HCT116 (cell line): ENCODE data around the gene CLCA2. TPM values are rescaled to one million over a fixed set of nuclear protein-coding genes. Genes with fewer than 3 reads are reported as not detected.

Experiments used
- ATAC-seq: fragments of 200-7000 bp; cut with Tn5 transposase; 2 replicates; pipeline ENCODE4 v1.9.1; 2020; ENCODE audit warnings: mild to moderate bottlenecking, moderate library complexity
- BruUV-seq: library from RNA; stranded (reverse); fragments of 400-500 nt; replicated peaks from 2 replicates; lab custom pipeline; 2021; lab: Mats Ljungman, UMichigan
- CTCF ChIA-PET: fragments of 300-600 bp; sonication (Branson Sonifier 250); formaldehyde crosslinking; loops from one replicate; lab custom pipeline; 2021; ENCODE audit warnings: antibody characterized with exemption; lab: Charles Lee
- POLR2A ChIA-PET: fragments of 300-600, 350-600 bp; sonication (Branson Sonifier 250); formaldehyde crosslinking; loops from one replicate; lab custom pipeline; 2021; ENCODE audit warnings: antibody characterized with exemption; lab: Charles Lee
- RAD21 ChIA-PET, 2 experiments: fragments of 300-600 bp; sonication (Branson Sonifier 250); formaldehyde crosslinking; loops; one replicate each; lab custom pipeline; 2023; ENCODE audit warnings: low total read pairs in 2 of 2; ENCODE audit not compliant: uncharacterized antibody in 2 of 2, unreplicated experiment in 2 of 2, low non-redundant PET in 1 of 2; lab: Charles Lee
- DNase-seq: peaks from one replicate; pipeline ENCODE4 v3.0.0-alpha.2; 2010; ENCODE audit warnings: low read depth, low spot score
- H2AFZ ChIP-seq: fragments of 200-600 bp; shearing (Covaris generic), sonication (generic); 2 replicates; pipeline ENCODE4 v1.6.1; 2017; ENCODE audit warnings: low read depth, mixed run types, mixed read lengths, antibody characterized with exemption, low read length; ENCODE audit not compliant: poor library complexity, severe bottlenecking
- H3K27ac ChIP-seq: 2 replicates; pipeline ENCODE4 v1.5.1; 2012; ENCODE audit warnings: low read depth, low read length
- H3K27me3 ChIP-seq: fragments of 200-600 bp; sonication (generic); 2 replicates; pipeline ENCODE4 v1.6.1; 2016; ENCODE audit warnings: mixed run types, low read length, mixed read lengths; ENCODE audit not compliant: insufficient read depth
- H3K36me3 ChIP-seq, 2 experiments: fragments of 200-500 bp in 1 of 2; fragments of 200-600 bp in 1 of 2; sonication (Bioruptor generic) in 1 of 2; sonication (generic) in 1 of 2; 2 replicates each; pipeline versions ENCODE4 v1.5.1 to v1.6.1; 2014 to 2016; ENCODE audit warnings: low read length in 2 of 2, inconsistent platforms in 1 of 2, mixed read lengths in 1 of 2, mixed run types in 1 of 2; ENCODE audit not compliant: insufficient read depth in 2 of 2, control insufficient read depth in 1 of 2
- H3K4me1 ChIP-seq, 2 experiments: fragments of 200-600 bp in 1 of 2; sonication (generic) in 1 of 2; 2 replicates each; pipeline versions ENCODE4 v1.5.1 to v1.6.1; 2012 to 2017; ENCODE audit warnings: low read length in 2 of 2, inconsistent platforms in 1 of 2, mild to moderate bottlenecking in 1 of 2, mixed read lengths in 1 of 2, mixed run types in 1 of 2, moderate library complexity in 1 of 2; ENCODE audit not compliant: insufficient read depth in 2 of 2, control insufficient read depth in 1 of 2
- H3K4me2 ChIP-seq: fragments of 200-600 bp; sonication (generic); 2 replicates; pipeline ENCODE4 v1.6.1; 2017; ENCODE audit warnings: mixed run types, low read length, mixed read lengths
- H3K4me3 ChIP-seq, 2 experiments: fragments of 200-600 bp in 1 of 2; sonication (generic) in 1 of 2; replicated peaks in 1 of 2; 2 replicates each; pipeline ENCODE4 v1.5.1; 2011 to 2016; ENCODE audit warnings: low read length in 2 of 2, control low read depth in 1 of 2, low read depth in 1 of 2, mild to moderate bottlenecking in 1 of 2, mixed read lengths in 1 of 2, mixed run types in 1 of 2
- H3K79me2 ChIP-seq: fragments of 200-600 bp; sonication (generic); 2 replicates; pipeline ENCODE4 v1.6.1; 2017; ENCODE audit warnings: mild to moderate bottlenecking, mixed run types, low read length, moderate library complexity, mixed read lengths; ENCODE audit not compliant: insufficient read depth
- H3K9ac ChIP-seq: fragments of 200-600 bp; sonication (generic); 2 replicates; pipeline ENCODE4 v1.6.1; 2016; ENCODE audit warnings: low read length, mixed read lengths
- H3K9me2 ChIP-seq: fragments of 200-600 bp; sonication (generic), shearing (Covaris generic); 2 replicates; pipeline ENCODE4 v1.6.1; 2017; ENCODE audit warnings: mixed run types, mild to moderate bottlenecking, moderate library complexity; ENCODE audit not compliant: insufficient read depth
- H3K9me3 ChIP-seq, 2 experiments: fragments of 200-500 bp in 1 of 2; fragments of 200-600 bp in 1 of 2; sonication (Bioruptor generic) in 1 of 2; sonication (generic) in 1 of 2; 2 replicates each; pipeline ENCODE4 v1.6.1; 2014 to 2017; ENCODE audit warnings: low read length in 2 of 2, mixed read lengths in 2 of 2, inconsistent platforms in 1 of 2, low read depth in 1 of 2, mild to moderate bottlenecking in 1 of 2, mixed run types in 1 of 2, moderate library complexity in 1 of 2; ENCODE audit not compliant: control insufficient read depth in 1 of 2, insufficient read depth in 1 of 2
- H4K20me1 ChIP-seq: fragments of 200-600 bp; sonication (generic), shearing (Covaris generic); 2 replicates; pipeline ENCODE4 v1.6.1; 2017; ENCODE audit warnings: mixed run types, mild to moderate bottlenecking, moderate library complexity; ENCODE audit not compliant: insufficient read depth
- ATF3 ChIP-seq: IDR thresholded peaks from 2 replicates; pipeline ENCODE4 v1.6.1; 2012
- CBX3 ChIP-seq: IDR thresholded peaks from 2 replicates; pipeline ENCODE4 v1.6.1; 2012; ENCODE audit warnings: low read depth
- CEBPB ChIP-seq: IDR thresholded peaks from 2 replicates; pipeline ENCODE4 v1.6.1; 2012; ENCODE audit warnings: low read depth
- CTCF ChIP-seq, 3 experiments: fragments of 200-600 bp in 1 of 3; sonication (generic) in 1 of 3; IDR thresholded peaks in 2 of 3; conservative IDR thresholded peaks in 1 of 3; 2 replicates each; pipeline ENCODE4 v1.5.1; 2012 to 2017; ENCODE audit warnings: low read depth in 2 of 3, low read length in 2 of 3, antibody characterized with exemption in 1 of 3, borderline replicate concordance in 1 of 3, control low read depth in 1 of 3, mild to moderate bottlenecking in 1 of 3, mixed read lengths in 1 of 3, mixed run types in 1 of 3, moderate library complexity in 1 of 3; ENCODE audit not compliant: insufficient read depth in 1 of 3
- EGR1 ChIP-seq: IDR thresholded peaks from 2 replicates; pipeline ENCODE4 v1.6.1; 2012; ENCODE audit warnings: low read depth
- ELF1 ChIP-seq: IDR thresholded peaks from 2 replicates; pipeline ENCODE4 v1.6.1; 2012; ENCODE audit warnings: low read depth, borderline replicate concordance
- EZH2 ChIP-seq: fragments of 200-600 bp; sonication (generic); IDR thresholded peaks from 2 replicates; pipeline ENCODE4 v1.6.1; 2017; ENCODE audit warnings: antibody characterized with exemption, mixed run types
- EZH2phosphoT487 ChIP-seq: fragments of 200-600 bp; IDR thresholded peaks from 2 replicates; pipeline ENCODE4 v1.6.1; 2018; ENCODE audit warnings: antibody characterized with exemption, borderline replicate concordance
- JUND ChIP-seq: IDR thresholded peaks from 2 replicates; pipeline ENCODE4 v1.6.1; 2012
- MAX ChIP-seq: IDR thresholded peaks from 2 replicates; pipeline ENCODE4 v1.6.1; 2012
- POLR2A ChIP-seq: IDR thresholded peaks from 2 replicates; pipeline ENCODE4 v1.7.0; 2011; ENCODE audit warnings: borderline replicate concordance; ENCODE audit not compliant: insufficient read depth, insufficient read length; ENCODE audit errors: extremely low read depth
- POLR2AphosphoS5 ChIP-seq: IDR thresholded peaks from 2 replicates; pipeline ENCODE4 v1.6.1; 2011; ENCODE audit warnings: mild to moderate bottlenecking, low read depth, low read length, moderate library complexity
- SIN3A ChIP-seq: IDR thresholded peaks from 2 replicates; pipeline ENCODE4 v1.6.1; 2012; ENCODE audit warnings: low read depth
- SP1 ChIP-seq: IDR thresholded peaks from 2 replicates; pipeline ENCODE4 v1.6.1; 2012; ENCODE audit warnings: low read depth
- SRF ChIP-seq: IDR thresholded peaks from 2 replicates; pipeline ENCODE4 v1.6.1; 2012; ENCODE audit warnings: low read depth
- YY1 ChIP-seq: IDR thresholded peaks from 2 replicates; pipeline ENCODE4 v1.6.1; 2011; ENCODE audit warnings: low read length, low read depth, moderate library complexity, mild to moderate bottlenecking; ENCODE audit not compliant: insufficient replicate concordance; ENCODE audit errors: extremely low read depth
- ZBTB33 ChIP-seq: IDR thresholded peaks from 2 replicates; pipeline ENCODE4 v1.6.1; 2011; ENCODE audit warnings: mild to moderate bottlenecking, low read length, moderate library complexity; ENCODE audit not compliant: insufficient replicate concordance; ENCODE audit errors: extremely low read depth
- ZFX ChIP-seq: fragments of 450-650 bp; IDR thresholded peaks from 2 replicates; pipeline ENCODE4 v1.6.1; 2017
- ZNF274 ChIP-seq: fragments of 200-500 bp; sonication (Bioruptor generic); IDR thresholded peaks from 2 replicates; pipeline ENCODE4 v1.6.1; 2014; ENCODE audit warnings: mild to moderate bottlenecking, low read depth, low read length, inconsistent platforms
- intact Hi-C: fragments of 100-400 bp; cut with micrococcal nuclease; formaldehyde crosslinking; loops from 2 replicates; pipeline ENCODE4 v1.10.0; 2022
- total RNA-seq: library from RNA; stranded (reverse); gene quantifications from one replicate; pipeline ENCODE4 v1.2.1, GENCODE V29; 2021; ENCODE audit not compliant: unreplicated experiment

Gene CLCA2
- total RNA-seq, 1 experiment from 2014 or later: not detected

- H2AFZ ChIP-seq: no peak within 1 kb of the TSS
- H3K4me1 ChIP-seq: no peaks in the 10 kb centered on the region
- ChIA-PET CTCF (no interaction called here), RAD21 (no interaction called here), POLR2A (no interaction called here)
- DNase-seq: no peak
- H4K20me1 ChIP-seq: no peaks in the 10 kb centered on the region
- H3K9ac ChIP-seq: no peak within 1 kb of the TSS
- no peaks in the 10 kb centered on the region for H3K9me2 ChIP-seq
- no peak within 1 kb of the TSS for H3K27ac ChIP-seq
- BruUV-seq: no TSS peak
- H3K36me3 ChIP-seq: no peaks in the 10 kb centered on the region
- H3K4me3 ChIP-seq: no peak within 1 kb of the TSS
- intact Hi-C loops: no loop called here
- no peak for ATAC-seq
- H3K4me2 ChIP-seq: no peak within 1 kb of the TSS
- no peaks in the 10 kb centered on the region for H3K79me2 ChIP-seq
- TF ChIP-seq ZFX (no peak), ZNF274 (no peak)
- H3K27me3 ChIP-seq: no peaks in the 10 kb centered on the region
- H3K9me3 ChIP-seq: no peaks in the 10 kb centered on the region
Measured at GRCh38 chr1:86468501-86468977, 44.6 kb downstream of the CLCA2 start, which contains the start of gene CLCA1. CLCA1 (plus strand) TSS chr1:86468927; CDS start chr1:86468972, 45 bp downstream.

GRCh38 chr1:86470859-86471258, 46.9 kb downstream of the CLCA2 start:
- no peak for TF ChIP-seq YY1
- TF ChIP-seq SP1: no peak
- TF ChIP-seq EGR1: no peak
- TF ChIP-seq ATF3: no peak
- no peak for TF ChIP-seq POLR2AphosphoS5
- no peak for TF ChIP-seq ELF1
- no peak for TF ChIP-seq EZH2
- TF ChIP-seq JUND: no peak
- TF ChIP-seq SIN3A: no peak
- TF ChIP-seq MAX: no peak
- no peak for TF ChIP-seq ZBTB33
- no peak for TF ChIP-seq CBX3
- no peak for TF ChIP-seq CTCF (IDR thresholded peaks at IDR 0.05 in 2 of 3, conservative IDR thresholded peaks at IDR 0.05 in 1 of 3; ENCODE audit: borderline replicate concordance in 1 of 3, insufficient read depth in 1 of 3, low read depth in 2 of 3, low read length in 2 of 3)
- no peak for TF ChIP-seq POLR2A
- TF ChIP-seq EZH2phosphoT487: no peak
- TF ChIP-seq CEBPB: no peak
- no peak for TF ChIP-seq ZFX
- TF ChIP-seq SRF: no peak
- H3K4me3 ChIP-seq: no peak overlapping the region
- CTCF ChIA-PET: no interaction called here

More at GRCh38 chr1:86470859-86471258, 46.9 kb downstream of the CLCA2 start:
- no peaks in the 10 kb centered on the region for H3K79me2 ChIP-seq
- DNase-seq: no peak
- POLR2A ChIA-PET: no interaction called here
- H3K27ac ChIP-seq: no peak overlapping the region
- H2AFZ ChIP-seq: no peak overlapping the region
- no peaks in the 10 kb centered on the region for H3K4me1 ChIP-seq
- no peaks in the 10 kb centered on the region for H3K9me3 ChIP-seq
- no peak for ATAC-seq
- no peaks in the 10 kb centered on the region for H4K20me1 ChIP-seq
- intact Hi-C loops: loop anchor here (5.0 to 10.0 kb wide), 2 partner anchors 216 to 614 kb away; no protein-coding TSS in a partner anchor
- no peak overlapping the region for H3K4me2 ChIP-seq
- RAD21 ChIA-PET: no interaction called here
- no peaks in the 10 kb centered on the region for H3K9me2 ChIP-seq
- no TSS peak for BruUV-seq
- no peaks in the 10 kb centered on the region for H3K36me3 ChIP-seq
- no peaks in the 10 kb centered on the region for H3K27me3 ChIP-seq
- H3K9ac ChIP-seq: no peak overlapping the region
